Liver (tissue), 9 donors: ENCODE results near the gene DHX9. TPM values are rescaled to one million over a fixed set of nuclear protein-coding genes. Genes with fewer than 3 reads are reported as not detected.

Experiments used
- DNase-seq: peaks from one replicate; pipeline ENCODE4 v3.0.0-alpha.2; 2017; ENCODE audit warnings: low spot score
- H3K27ac ChIP-seq, 2 donors: one replicate each; pipeline ENCODE4 v1.7.0; 2013; ENCODE audit warnings: inconsistent platforms in 2 of 2, low read length in 2 of 2, control low read depth in 1 of 2, low read depth in 1 of 2, mild to moderate bottlenecking in 1 of 2
- H3K27me3 ChIP-seq, 4 donors: one replicate each; pipeline versions ENCODE4 v1.6.1 to v1.7.0; 2013; ENCODE audit warnings: low read length in 3 of 4, inconsistent platforms in 1 of 4, mild to moderate bottlenecking in 1 of 4, moderate library complexity in 1 of 4; ENCODE audit not compliant: control insufficient read depth in 4 of 4, insufficient read depth in 4 of 4
- H3K36me3 ChIP-seq, 4 donors: one replicate each; pipeline versions ENCODE4 v1.6.1 to v1.7.0; 2013; ENCODE audit warnings: low read length in 3 of 4, mild to moderate bottlenecking in 3 of 4, low read depth in 1 of 4, moderate library complexity in 1 of 4; ENCODE audit not compliant: control insufficient read depth in 4 of 4, insufficient read depth in 3 of 4
- H3K4me1 ChIP-seq, 4 donors: one replicate each; pipeline versions ENCODE4 v1.6.1 to v1.7.0; 2013; ENCODE audit warnings: low read length in 3 of 4, mild to moderate bottlenecking in 3 of 4, moderate library complexity in 1 of 4; ENCODE audit not compliant: control insufficient read depth in 4 of 4, insufficient read depth in 4 of 4
- H3K4me3 ChIP-seq, 3 donors: one replicate each; pipeline versions ENCODE4 v1.6.1 to v1.7.0; 2013; ENCODE audit warnings: low read length in 3 of 3, control low read depth in 1 of 3, low read depth in 1 of 3, mild to moderate bottlenecking in 1 of 3
- H3K9ac ChIP-seq, 2 donors: one replicate each; pipeline ENCODE4 v1.7.0; 2013; ENCODE audit warnings: low read length in 2 of 2, mild to moderate bottlenecking in 2 of 2, moderate library complexity in 2 of 2, control low read depth in 1 of 2, low read depth in 1 of 2
- H3K9me3 ChIP-seq, 4 donors: one replicate each; pipeline versions ENCODE4 v1.6.1 to v1.7.0; 2013; ENCODE audit warnings: low read length in 3 of 4; ENCODE audit not compliant: control insufficient read depth in 4 of 4
- ATF3 ChIP-seq: IDR thresholded peaks from 2 replicates; pipeline ENCODE4 v1.6.1; 2016; ENCODE audit warnings: antibody characterized with exemption
- CTCF ChIP-seq: fragments of 150-350 bp; IDR thresholded peaks from 2 replicates; pipeline ENCODE4 v1.5.1; 2017; ENCODE audit warnings: improper control_type of control experiment, low read depth, low read length; ENCODE audit not compliant: missing input control
- EGR1 ChIP-seq, 2 donors: IDR thresholded peaks; 2 replicates each; pipeline ENCODE4 v1.6.1; 2016 to 2018; ENCODE audit warnings: antibody characterized with exemption in 2 of 2, low read depth in 2 of 2
- FOXA2 ChIP-seq: IDR thresholded peaks from 2 replicates; pipeline ENCODE4 v1.6.1; 2016; ENCODE audit warnings: antibody characterized with exemption
- GABPA ChIP-seq, 2 donors: IDR thresholded peaks in 1 of 2; conservative IDR thresholded peaks in 1 of 2; 2 replicates each; pipeline ENCODE4 v1.6.1; 2016; ENCODE audit warnings: antibody characterized with exemption in 2 of 2, mild to moderate bottlenecking in 1 of 2, moderate library complexity in 1 of 2
- HNF4A ChIP-seq, 2 donors: conservative IDR thresholded peaks; 2 replicates each; pipeline ENCODE4 v1.6.1; 2016; ENCODE audit warnings: antibody characterized with exemption in 2 of 2, mild to moderate bottlenecking in 2 of 2
- HNF4G ChIP-seq: IDR thresholded peaks from 2 replicates; pipeline ENCODE4 v1.6.1; 2016; ENCODE audit warnings: antibody characterized with exemption
- JUND ChIP-seq, 2 donors: IDR thresholded peaks; 2 replicates each; pipeline ENCODE4 v1.6.1; 2016; ENCODE audit warnings: antibody characterized with exemption in 2 of 2
- NR2F2 ChIP-seq: IDR thresholded peaks from 2 replicates; pipeline ENCODE4 v1.6.1; 2016; ENCODE audit warnings: antibody characterized with exemption
- RAD21 ChIP-seq, 2 donors: IDR thresholded peaks; 2 replicates each; pipeline ENCODE4 v1.6.1; 2016; ENCODE audit warnings: antibody characterized with exemption in 2 of 2, mild to moderate bottlenecking in 2 of 2
- REST ChIP-seq: IDR thresholded peaks from 2 replicates; pipeline ENCODE4 v1.6.1; 2016; ENCODE audit warnings: antibody characterized with exemption, mild to moderate bottlenecking
- RXRA ChIP-seq, 2 donors: IDR thresholded peaks; 2 replicates each; pipeline ENCODE4 v1.6.1; 2017 to 2018; ENCODE audit warnings: antibody characterized with exemption in 2 of 2, mild to moderate bottlenecking in 1 of 2
- SP1 ChIP-seq: IDR thresholded peaks from 2 replicates; pipeline ENCODE4 v1.6.1; 2018; ENCODE audit warnings: antibody characterized with exemption, mild to moderate bottlenecking
- TAF1 ChIP-seq: conservative IDR thresholded peaks from 2 replicates; pipeline ENCODE4 v1.6.1; 2016; ENCODE audit warnings: antibody characterized with exemption, mild to moderate bottlenecking
- YY1 ChIP-seq: IDR thresholded peaks from 2 replicates; pipeline ENCODE4 v1.6.1; 2016; ENCODE audit warnings: antibody characterized with exemption, mild to moderate bottlenecking
- WGBS: extraction: QIAGEN DNeasy Blood & Tissue Kit; methylation state at CpG from one replicate; pipeline ENCODE4 v1.1.7; 2013; 5-methylcytosine and 5-hydroxymethylcytosine counted together
- polyA plus RNA-seq, 2 donors: library from polyadenylated mRNA; stranded (reverse) in 1 of 2; unstranded in 1 of 2; fragments of 200-250 nt in 1 of 2; fragments of >200 nt in 1 of 2; fragmentation: Nextera tagmentation in 1 of 2; extraction: Ambion mirVana in 1 of 2; gene quantifications; one replicate each; pipeline versions ENCODE4 v1.2.1 to v1.2.3, GENCODE V29; 2013 to 2015
- total RNA-seq, 2 donors: library from RNA; depleted of rRNA; stranded (reverse); fragments of >200 nt; gene quantifications; one replicate each; pipeline ENCODE4 v1.2.3, GENCODE V29; 2014
- donor health status: healthy.
- donor health status: healthy.
- donor health status: healthy.
- donor health status: healthy.
- donor health status: healthy.

The DHX9 gene
- total and polyA plus RNA-seq, 4 donors: 23.1 to 108 (median 47.3) TPM

GRCh38 chr1:182833271-182833670 lies 5.9 kb upstream of the DHX9 start:
- DNase-seq: no peak
- H3K36me3 ChIP-seq: no peaks in the 10 kb centered on the region
- H3K9me3 ChIP-seq: no peaks in the 10 kb centered on the region
- H3K27me3 ChIP-seq: no peaks in the 10 kb centered on the region
- no peak overlapping the region for H3K4me3 ChIP-seq
- TF ChIP-seq JUND (IDR thresholded peaks at IDR 0.05) (no peak), HNF4A (conservative IDR thresholded peaks at IDR 0.05) (no peak), GABPA (IDR thresholded peaks at IDR 0.05 in 1 of 2, conservative IDR thresholded peaks at IDR 0.05 in 1 of 2) (no peak), SP1 (no peak), RXRA (IDR thresholded peaks at IDR 0.05) (no peak), RAD21 (IDR thresholded peaks at IDR 0.05) (no peak), YY1 (no peak), NR2F2 (no peak), HNF4G (no peak), TAF1 (no peak), CTCF (no peak)
- no peaks in the 10 kb centered on the region for H3K4me1 ChIP-seq
- H3K9ac ChIP-seq: no peak overlapping the region
- no peak overlapping the region for H3K27ac ChIP-seq

- Histone ChIP-seq H3K36me3 (no peaks in the 10 kb centered on the region), H3K4me3 (no peak overlapping the region), H3K9ac (no peak overlapping the region), H3K27me3 (no peaks in the 10 kb centered on the region), H3K9me3 (no peaks in the 10 kb centered on the region), H3K27ac (no peak overlapping the region), H3K4me1 (peaks cover 0 to 4% (median 0%) of the 10 kb centered on the region in 4 donors)
- no peak for DNase-seq
- no peak for TF ChIP-seq EGR1 (IDR thresholded peaks at IDR 0.05; ENCODE audit: low read depth in 2 of 2)
- no peak for TF ChIP-seq HNF4A (conservative IDR thresholded peaks at IDR 0.05)
- no peak for TF ChIP-seq JUND (IDR thresholded peaks at IDR 0.05)
- no peak for TF ChIP-seq GABPA (IDR thresholded peaks at IDR 0.05 in 1 of 2, conservative IDR thresholded peaks at IDR 0.05 in 1 of 2)
- TF ChIP-seq FOXA2: no peak
- no peak for TF ChIP-seq NR2F2
- TF ChIP-seq REST: no peak
- no peak for TF ChIP-seq HNF4G
- no peak for TF ChIP-seq SP1
- no peak for TF ChIP-seq CTCF
- TF ChIP-seq ATF3: no peak
- 90% methylated on average over 2 of the region's 2 CpGs for WGBS
These were observed 4.8 kb upstream of the DHX9 start for GRCh38 chr1:182834326-182834725.
